GM18498 (cell line): ENCODE measurements around the gene ERP27.

Source experiments
- ATAC-seq: cut with Tn5 transposase; IDR thresholded peaks from one replicate; pipeline ENCODE4 v1.9.1; 2021; ENCODE audit warnings: mild to moderate bottlenecking, moderate library complexity; ENCODE audit not compliant: unreplicated experiment

The ERP27 gene

GRCh38 chr12:14959916-14960496 lies 21.7 kb upstream of the ERP27 start:
- no peak for ATAC-seq

GRCh38 chr12:14959463-14959862 lies 21.1 kb upstream of the ERP27 start:
- no peak for ATAC-seq

GRCh38 chr12:14959126-14959440 lies 20.7 kb upstream of the ERP27 start:
- ATAC-seq, result no peak

DNA sequence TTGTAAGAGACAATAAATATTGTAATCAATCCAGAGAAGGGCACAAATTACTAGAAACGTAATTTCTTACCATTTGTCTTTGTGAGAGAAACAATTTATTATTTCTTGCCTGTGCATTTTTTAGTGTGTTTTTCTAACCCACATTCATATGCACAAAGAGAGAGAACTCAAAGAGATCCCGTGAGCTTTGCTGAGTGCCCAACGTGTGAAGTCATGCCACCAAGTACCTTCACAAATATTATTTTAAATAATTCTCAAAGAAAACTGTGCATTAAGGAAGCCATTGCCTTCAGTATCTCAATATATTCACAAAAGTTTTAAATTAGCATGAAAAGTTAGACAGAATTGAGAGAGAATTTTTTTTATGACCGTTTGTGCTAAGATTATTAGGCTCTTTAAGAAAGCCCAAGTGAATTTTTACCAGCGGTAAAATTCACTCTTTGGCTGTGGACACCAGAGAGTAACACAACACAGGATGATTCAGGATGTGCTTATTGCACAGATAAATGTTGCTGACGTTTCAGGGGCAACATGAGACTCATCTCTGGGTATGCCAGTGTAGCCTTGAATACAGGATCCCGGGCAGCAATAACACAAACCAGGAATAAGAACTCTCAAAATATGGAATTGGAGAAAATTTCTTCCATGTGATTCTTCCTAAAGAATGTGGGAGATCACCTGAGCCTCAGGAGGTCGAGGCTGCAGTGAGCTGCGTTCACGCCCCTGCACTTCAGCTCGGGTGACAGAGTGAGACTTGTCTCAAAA lies 20.2 kb upstream of the ERP27 start:
- no peak for ATAC-seq

- no peak for ATAC-seq
Measured at GRCh38 chr12:14957551-14958168, 19.3 kb upstream of the ERP27 start.

- no peak for ATAC-seq
Measured at GRCh38 chr12:14956905-14957304, 18.6 kb upstream of the ERP27 start.

DNA sequence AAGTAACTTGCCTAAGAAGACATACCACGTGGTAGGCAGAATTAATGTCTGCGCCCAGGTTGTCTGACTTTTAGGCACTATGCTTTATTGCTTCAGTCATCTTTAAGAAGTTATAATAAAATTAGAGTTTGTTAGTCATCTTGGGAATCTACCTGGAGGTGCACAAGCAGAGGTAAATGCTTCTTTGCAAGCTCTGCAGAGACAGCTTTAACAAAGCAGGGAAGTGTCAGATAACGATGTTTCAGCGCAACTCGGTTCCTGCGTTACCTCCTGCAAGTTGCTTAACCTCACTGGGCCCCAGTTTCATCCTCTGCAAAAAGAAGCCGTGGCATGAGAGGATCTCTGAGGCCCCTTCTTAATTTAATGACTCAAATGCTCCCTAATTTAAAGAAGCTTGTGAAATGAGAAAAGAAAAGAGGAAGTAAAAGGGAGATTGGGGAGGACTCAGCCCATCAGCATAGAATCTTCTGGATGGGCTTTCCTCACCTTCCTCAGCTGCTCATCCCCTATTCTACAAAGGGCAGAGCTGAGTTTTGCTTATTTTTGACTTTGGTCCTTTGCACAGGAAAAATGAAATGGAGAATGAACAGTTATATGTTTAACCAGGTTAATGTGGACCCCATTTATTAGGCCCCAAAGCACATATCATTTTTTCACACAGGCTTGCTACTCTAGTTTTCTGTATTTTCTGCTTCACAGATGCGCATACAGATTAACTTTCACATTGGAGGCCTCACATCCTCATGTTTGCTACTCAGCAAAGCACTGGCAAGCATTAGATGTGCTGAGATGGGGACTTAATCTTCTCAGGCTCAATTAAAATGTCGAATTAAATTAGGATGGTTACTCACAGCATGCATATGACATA lies 17.9 kb upstream of the ERP27 start:
- ATAC-seq, result peak; percentile 35

GRCh38 chr12:14954269-14954668 lies 15.9 kb upstream of the ERP27 start:
- no peak for ATAC-seq

DNA sequence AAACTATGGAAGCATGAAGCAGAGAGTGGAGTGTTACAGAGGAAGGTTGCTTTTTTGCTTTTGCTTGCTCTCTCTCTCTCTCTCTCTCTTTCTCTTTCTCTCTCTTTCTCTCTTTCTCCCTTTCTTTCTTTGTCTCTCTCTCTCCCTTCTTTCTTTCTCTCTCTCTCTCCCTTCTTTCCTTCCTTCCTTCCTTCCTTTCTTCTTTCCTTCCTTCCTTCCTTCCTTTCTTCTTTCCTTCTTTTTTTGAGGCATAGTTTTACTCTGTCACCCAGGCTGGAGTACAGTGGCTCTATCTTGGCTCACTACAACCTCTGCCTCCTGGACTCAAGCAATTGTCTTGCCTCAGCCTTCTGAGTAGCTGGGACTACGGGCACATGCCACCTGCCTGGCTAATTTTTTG lies 15.4 kb upstream of the ERP27 start:
- no peak for ATAC-seq

DNA sequence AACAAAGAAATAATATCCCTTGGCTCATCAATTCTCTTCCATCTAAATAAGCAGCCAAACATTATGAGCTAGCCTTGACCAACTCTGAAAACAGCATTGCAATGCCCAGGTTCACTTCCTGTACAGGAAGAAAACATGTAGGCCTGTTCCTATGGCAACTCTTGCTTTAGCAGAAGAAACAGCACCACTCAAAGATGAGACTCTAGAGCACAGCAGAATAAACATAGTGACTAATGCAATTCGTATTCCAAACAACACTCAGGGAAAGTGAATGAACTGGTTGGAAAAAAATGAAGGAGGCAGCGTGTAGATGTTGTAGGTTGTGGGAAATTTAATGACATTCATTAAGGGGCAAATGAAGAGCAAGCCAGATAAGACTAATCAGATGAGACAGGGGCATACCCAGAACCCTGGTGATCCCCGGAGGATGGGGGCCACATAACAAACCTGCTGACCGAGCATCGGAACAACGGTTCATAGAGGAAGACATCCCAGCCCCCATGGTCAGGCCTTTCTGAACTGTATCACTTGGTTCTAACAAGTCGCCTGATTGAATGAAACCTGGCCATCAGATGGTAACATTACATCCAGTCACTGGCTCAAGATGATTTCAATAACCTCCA lies 14.1 kb upstream of the ERP27 start:
- ATAC-seq, result peak; percentile 64

- no peak for ATAC-seq
Measured at GRCh38 chr12:14951851-14952250, 13.5 kb upstream of the ERP27 start.

DNA sequence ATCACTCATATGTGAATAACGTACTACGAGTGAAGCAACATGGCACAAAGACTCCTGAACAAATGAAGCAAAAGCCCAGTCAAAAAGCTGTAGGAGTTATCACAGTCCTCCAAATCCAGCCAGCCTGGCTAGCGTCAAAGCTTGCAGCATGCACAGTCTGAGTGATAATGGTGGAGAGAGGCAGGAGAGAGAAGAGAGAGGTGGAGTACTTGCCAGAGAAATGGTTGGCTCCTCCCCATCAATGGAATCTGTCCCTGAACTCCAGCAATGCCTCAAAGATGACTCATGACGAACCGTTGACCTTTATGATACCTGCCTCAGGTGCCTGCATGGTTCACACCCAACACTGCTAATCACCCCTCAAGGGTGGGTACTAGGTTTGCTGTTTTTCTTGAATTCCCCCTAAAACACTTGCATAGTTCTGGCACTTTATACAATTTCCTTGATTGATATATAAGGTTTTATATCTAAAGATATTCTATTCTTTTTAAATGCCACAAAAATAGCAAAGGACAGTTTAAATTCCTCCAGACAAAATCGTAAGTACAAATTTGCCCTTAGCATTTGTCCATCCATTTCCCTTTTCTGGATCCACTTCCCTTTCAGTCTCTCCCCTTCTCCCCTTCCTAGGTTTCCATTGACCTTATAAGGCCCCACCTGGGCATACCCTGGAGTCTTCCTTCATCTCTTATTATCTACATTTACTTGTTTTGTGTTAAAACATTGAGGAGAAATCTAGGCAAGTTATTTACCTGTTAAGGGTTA lies 12.8 kb upstream of the ERP27 start:
- ATAC-seq, result no peak

DNA sequence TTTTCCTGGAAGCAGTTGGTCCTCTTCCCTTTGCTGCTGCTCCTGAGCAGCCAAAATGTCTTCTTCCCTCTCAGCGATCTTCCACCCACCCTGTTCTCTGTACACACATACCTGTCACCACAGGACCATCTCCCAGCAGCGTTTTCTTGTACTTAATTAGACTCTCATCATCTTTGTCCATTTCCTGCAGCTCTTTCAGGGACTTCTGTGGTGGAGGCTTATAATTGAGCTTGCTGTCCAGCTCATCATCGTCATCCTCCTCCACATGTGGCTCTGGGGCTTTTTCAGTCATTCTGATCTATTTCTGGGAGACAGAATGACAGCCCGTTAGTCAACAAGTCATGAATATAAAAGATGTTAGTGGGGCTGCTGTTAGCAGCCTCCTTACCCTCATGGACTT lies 12.1 kb upstream of the ERP27 start:
- ATAC-seq, result no peak

GRCh38 chr12:14949631-14950030 lies 11.3 kb upstream of the ERP27 start:
- no peak for ATAC-seq

GRCh38 chr12:14948672-14949071 lies 10.3 kb upstream of the ERP27 start:
- peak; percentile 94 for ATAC-seq

DNA sequence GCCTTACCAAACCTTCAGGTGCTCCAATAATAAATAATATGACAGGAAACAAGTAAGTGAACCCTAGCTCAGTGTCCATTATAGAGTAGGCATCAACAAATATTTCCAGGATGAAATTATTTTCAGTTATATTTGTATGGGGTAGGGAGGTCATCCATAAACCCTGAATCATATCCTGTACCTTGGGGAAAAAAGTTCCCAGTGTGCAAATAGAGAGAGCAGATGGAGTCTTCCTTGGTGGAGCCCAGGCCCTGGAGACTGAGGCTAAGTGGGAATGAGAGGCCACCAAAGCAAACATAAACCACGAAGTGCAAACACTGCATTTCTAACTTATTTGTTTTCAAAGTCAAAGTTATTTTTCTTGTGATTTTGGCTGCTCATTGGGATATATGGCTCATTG lies 8.5 kb upstream of the ERP27 start:
- no peak for ATAC-seq

GRCh38 chr12:14946162-14946561 lies 7.8 kb upstream of the ERP27 start:
- ATAC-seq, result no peak

DNA sequence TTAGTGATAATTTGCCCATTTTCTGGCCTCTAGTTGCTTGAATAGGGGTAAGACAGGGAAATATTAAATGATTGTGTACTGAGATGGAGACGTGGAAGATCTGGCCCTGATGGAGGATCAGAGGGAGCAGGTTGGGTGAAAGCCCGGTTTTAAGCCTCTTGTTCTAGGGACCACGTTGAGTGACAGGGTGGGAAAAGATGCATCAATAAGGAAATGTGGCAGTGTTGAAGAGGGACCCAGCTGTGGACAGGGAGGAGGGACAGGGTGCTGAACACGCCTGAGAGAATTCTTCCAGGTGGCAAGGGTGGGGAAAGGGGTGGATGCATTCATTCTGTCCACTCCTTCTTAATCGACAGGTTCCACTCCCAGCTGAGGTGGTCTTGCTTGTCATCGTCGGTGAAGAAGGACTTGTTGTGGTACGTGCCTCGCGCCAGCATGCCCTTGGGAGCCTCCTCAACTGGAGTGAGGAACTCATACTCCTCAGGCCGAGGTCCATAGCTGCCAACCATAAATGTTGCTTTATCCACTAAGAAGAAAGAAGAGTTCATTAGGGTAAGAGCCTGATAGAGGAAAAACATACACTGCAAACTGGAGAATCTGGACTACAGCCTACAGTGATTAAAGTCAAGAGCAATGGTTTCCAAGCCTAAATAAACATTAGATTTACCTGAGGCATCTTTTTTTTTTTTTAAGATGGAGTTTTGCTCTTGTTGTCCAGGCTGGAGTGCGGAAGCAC lies 4.0 kb upstream of the ERP27 start:
- no peak for ATAC-seq

- ATAC-seq, result no peak
Measured at GRCh38 chr12:14941369-14941768, 3.0 kb upstream of the ERP27 start.

GRCh38 chr12:14937689-14938088 lies 648 bp downstream of the ERP27 start:
- ATAC-seq, result no peak
